Measurements from ENCODE around the gene ZNHIT1.

GRCh38 chr7:101273206-101273605 lies 55.2 kb downstream of the ZNHIT1 start:
- no peak for TF ChIP-seq CTCF (IDR thresholded peaks at IDR 0.05)
- no peak for TF ChIP-seq EZH2 (IDR thresholded peaks at IDR 0.05)
- TF ChIP-seq EZH2phosphoT487 (IDR thresholded peaks at IDR 0.05), result no peak
